HepG2 (cell line): Measurements from ENCODE around the gene TRIM27. TPM values are rescaled to one million over a fixed set of nuclear protein-coding genes. Genes with fewer than 3 reads are reported as not detected.

Experiments
- E2F1 ChIP-seq: sonication (generic); formaldehyde crosslinking; IDR thresholded peaks from 2 replicates; pipeline ENCODE4 v1.5.0; 2020; ENCODE audit warnings: missing genetic modification reagents
- FIP1L1 ChIP-seq: fragments of 200-400 bp; formaldehyde crosslinking; IDR thresholded peaks from 2 replicates; pipeline ENCODE4 v1.6.1; 2018; ENCODE audit warnings: low read depth, mild to moderate bottlenecking, low read length, moderate library complexity, borderline replicate concordance; ENCODE audit not compliant: insufficient read depth
- HMGXB3 ChIP-seq: sonication (generic); formaldehyde crosslinking; IDR thresholded peaks from 2 replicates; pipeline ENCODE4 v1.4.0; 2020; ENCODE audit warnings: missing genetic modification reagents, borderline replicate concordance
- KLF6 ChIP-seq: IDR thresholded peaks from 2 replicates; pipeline ENCODE4 v1.8.0; 2016; ENCODE audit warnings: missing biosample characterization, missing genetic modification reagents
- MYC ChIP-seq: sonication (generic); formaldehyde crosslinking; IDR thresholded peaks from 2 replicates; pipeline ENCODE4 v1.9.0; 2021; ENCODE audit warnings: missing genetic modification reagents, borderline replicate concordance
- PHF20 ChIP-seq: sonication (generic); formaldehyde crosslinking; IDR thresholded peaks from 2 replicates; pipeline ENCODE4 v1.5.0; 2020; ENCODE audit warnings: mild to moderate bottlenecking, missing genetic modification reagents
- PITX1 ChIP-seq: sonication (generic); formaldehyde crosslinking; IDR thresholded peaks from 2 replicates; pipeline ENCODE4 v1.5.1; 2020; ENCODE audit warnings: mild to moderate bottlenecking, missing genetic modification reagents
- ZMYM4 ChIP-seq: sonication (generic); formaldehyde crosslinking; IDR thresholded peaks from 2 replicates; pipeline ENCODE4 v1.8.1; 2023; ENCODE audit warnings: mild to moderate bottlenecking, missing genetic modification reagents
- ZNF274 ChIP-seq: sonication (generic); formaldehyde crosslinking; IDR thresholded peaks from 2 replicates; pipeline ENCODE4 v1.5.1; 2020; ENCODE audit warnings: mild to moderate bottlenecking, missing genetic modification reagents
- ZNF703 ChIP-seq: sonication (generic); formaldehyde crosslinking; IDR thresholded peaks from 2 replicates; pipeline ENCODE4 v1.5.1; 2020; ENCODE audit warnings: missing genetic modification reagents, mild to moderate bottlenecking, moderate library complexity, borderline replicate concordance
- polyA plus RNA-seq, 8 experiments: library from polyadenylated mRNA; depleted of rRNA in 3 of 8; stranded (reverse) in 7 of 8; unstranded in 1 of 8; fragments of >200 nt; fragmentation: Illumina TruSeq in 4 of 8; extraction: Trizol in 4 of 8; gene quantifications; 2 replicates each; pipeline versions ENCODE4 v1.2.1 to v1.2.3, GENCODE V29; 2011 to 2016; ENCODE audit warnings: low read depth in 4 of 8, missing spikeins in 1 of 8, mixed read lengths in 1 of 8; ENCODE audit not compliant: insufficient read depth in 1 of 8
- total RNA-seq, 5 experiments: library from RNA; depleted of rRNA; stranded (reverse); fragments of >200 nt; fragmentation: Illumina TruSeq; extraction: Trizol; gene quantifications; 2 replicates each; pipeline ENCODE4 v1.2.3, GENCODE V29; 2016; ENCODE audit warnings: low read depth in 1 of 5
- TF ChIP-seq, protein P1 (sequence below): sonication (generic); formaldehyde crosslinking; IDR thresholded peaks from 2 replicates; pipeline ENCODE4 v1.5.0; 2020; ENCODE audit warnings: missing genetic modification reagents
- TF ChIP-seq, protein P2 (sequence below): sonication (generic); formaldehyde crosslinking; IDR thresholded peaks from 2 replicates; pipeline ENCODE4 v1.9.0; 2021; ENCODE audit warnings: missing genetic modification reagents, mild to moderate bottlenecking, borderline replicate concordance
- TF ChIP-seq, protein P3 (sequence below): sonication (generic); formaldehyde crosslinking; conservative IDR thresholded peaks from 2 replicates; pipeline ENCODE4 v1.4.0; 2020; ENCODE audit warnings: mild to moderate bottlenecking, missing genetic modification reagents, moderate library complexity

Gene TRIM27
- total and polyA plus RNA-seq, 2 of the 13 experiments (the other 11 are each of a cell fraction or from before 2014, with no cell fraction given), result 88.6 to 112 TPM

- peak; percentile 97 for TF ChIP-seq HMGXB3 (CRISPR knock-in tag)
- TF ChIP-seq FIP1L1, result peak; percentile 37; the same call in 1 of the 2 replicates
- TF ChIP-seq MYC (CRISPR knock-in tag), result peak; percentile 71
- peak; percentile 95 for TF ChIP-seq ZMYM4 (CRISPR knock-in tag)
- TF ChIP-seq, protein P1, sequence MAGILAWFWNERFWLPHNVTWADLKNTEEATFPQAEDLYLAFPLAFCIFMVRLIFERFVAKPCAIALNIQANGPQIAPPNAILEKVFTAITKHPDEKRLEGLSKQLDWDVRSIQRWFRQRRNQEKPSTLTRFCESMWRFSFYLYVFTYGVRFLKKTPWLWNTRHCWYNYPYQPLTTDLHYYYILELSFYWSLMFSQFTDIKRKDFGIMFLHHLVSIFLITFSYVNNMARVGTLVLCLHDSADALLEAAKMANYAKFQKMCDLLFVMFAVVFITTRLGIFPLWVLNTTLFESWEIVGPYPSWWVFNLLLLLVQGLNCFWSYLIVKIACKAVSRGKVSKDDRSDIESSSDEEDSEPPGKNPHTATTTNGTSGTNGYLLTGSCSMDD (CRISPR knock-in tag), result peak; percentile 24; the same call in 1 of the 2 replicates
- TF ChIP-seq E2F1 (CRISPR knock-in tag), result peak; percentile 82
- TF ChIP-seq, protein P2, sequence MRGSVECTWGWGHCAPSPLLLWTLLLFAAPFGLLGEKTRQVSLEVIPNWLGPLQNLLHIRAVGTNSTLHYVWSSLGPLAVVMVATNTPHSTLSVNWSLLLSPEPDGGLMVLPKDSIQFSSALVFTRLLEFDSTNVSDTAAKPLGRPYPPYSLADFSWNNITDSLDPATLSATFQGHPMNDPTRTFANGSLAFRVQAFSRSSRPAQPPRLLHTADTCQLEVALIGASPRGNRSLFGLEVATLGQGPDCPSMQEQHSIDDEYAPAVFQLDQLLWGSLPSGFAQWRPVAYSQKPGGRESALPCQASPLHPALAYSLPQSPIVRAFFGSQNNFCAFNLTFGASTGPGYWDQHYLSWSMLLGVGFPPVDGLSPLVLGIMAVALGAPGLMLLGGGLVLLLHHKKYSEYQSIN (CRISPR knock-in tag), result 0 out of 2 replicates have a peak, but pooled peaks have one; percentile 48
- peak; percentile 82 for TF ChIP-seq PITX1 (CRISPR knock-in tag)
- peak; percentile 80 for TF ChIP-seq PHF20
- TF ChIP-seq ZNF274 (CRISPR knock-in tag), result peak; percentile 78
- TF ChIP-seq KLF6 (CRISPR knock-in tag), result peak; percentile 79; the same call in 1 of the 2 replicates
- TF ChIP-seq ZNF703 (CRISPR knock-in tag), result peak; percentile 67; the same call in 1 of the 2 replicates
- TF ChIP-seq, protein P3, sequence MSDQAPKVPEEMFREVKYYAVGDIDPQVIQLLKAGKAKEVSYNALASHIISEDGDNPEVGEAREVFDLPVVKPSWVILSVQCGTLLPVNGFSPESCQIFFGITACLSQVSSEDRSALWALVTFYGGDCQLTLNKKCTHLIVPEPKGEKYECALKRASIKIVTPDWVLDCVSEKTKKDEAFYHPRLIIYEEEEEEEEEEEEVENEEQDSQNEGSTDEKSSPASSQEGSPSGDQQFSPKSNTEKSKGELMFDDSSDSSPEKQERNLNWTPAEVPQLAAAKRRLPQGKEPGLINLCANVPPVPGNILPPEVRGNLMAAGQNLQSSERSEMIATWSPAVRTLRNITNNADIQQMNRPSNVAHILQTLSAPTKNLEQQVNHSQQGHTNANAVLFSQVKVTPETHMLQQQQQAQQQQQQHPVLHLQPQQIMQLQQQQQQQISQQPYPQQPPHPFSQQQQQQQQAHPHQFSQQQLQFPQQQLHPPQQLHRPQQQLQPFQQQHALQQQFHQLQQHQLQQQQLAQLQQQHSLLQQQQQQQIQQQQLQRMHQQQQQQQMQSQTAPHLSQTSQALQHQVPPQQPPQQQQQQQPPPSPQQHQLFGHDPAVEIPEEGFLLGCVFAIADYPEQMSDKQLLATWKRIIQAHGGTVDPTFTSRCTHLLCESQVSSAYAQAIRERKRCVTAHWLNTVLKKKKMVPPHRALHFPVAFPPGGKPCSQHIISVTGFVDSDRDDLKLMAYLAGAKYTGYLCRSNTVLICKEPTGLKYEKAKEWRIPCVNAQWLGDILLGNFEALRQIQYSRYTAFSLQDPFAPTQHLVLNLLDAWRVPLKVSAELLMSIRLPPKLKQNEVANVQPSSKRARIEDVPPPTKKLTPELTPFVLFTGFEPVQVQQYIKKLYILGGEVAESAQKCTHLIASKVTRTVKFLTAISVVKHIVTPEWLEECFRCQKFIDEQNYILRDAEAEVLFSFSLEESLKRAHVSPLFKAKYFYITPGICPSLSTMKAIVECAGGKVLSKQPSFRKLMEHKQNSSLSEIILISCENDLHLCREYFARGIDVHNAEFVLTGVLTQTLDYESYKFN (CRISPR knock-in tag), result 0 out of 2 replicates have a peak, but pooled peaks have one; percentile 16
These were observed 57.3 kb downstream of the TRIM27 start (continued) for GRCh38 chr6:28866205-28867085.
